Measurements from ENCODE around the gene MYH9.

DNA sequence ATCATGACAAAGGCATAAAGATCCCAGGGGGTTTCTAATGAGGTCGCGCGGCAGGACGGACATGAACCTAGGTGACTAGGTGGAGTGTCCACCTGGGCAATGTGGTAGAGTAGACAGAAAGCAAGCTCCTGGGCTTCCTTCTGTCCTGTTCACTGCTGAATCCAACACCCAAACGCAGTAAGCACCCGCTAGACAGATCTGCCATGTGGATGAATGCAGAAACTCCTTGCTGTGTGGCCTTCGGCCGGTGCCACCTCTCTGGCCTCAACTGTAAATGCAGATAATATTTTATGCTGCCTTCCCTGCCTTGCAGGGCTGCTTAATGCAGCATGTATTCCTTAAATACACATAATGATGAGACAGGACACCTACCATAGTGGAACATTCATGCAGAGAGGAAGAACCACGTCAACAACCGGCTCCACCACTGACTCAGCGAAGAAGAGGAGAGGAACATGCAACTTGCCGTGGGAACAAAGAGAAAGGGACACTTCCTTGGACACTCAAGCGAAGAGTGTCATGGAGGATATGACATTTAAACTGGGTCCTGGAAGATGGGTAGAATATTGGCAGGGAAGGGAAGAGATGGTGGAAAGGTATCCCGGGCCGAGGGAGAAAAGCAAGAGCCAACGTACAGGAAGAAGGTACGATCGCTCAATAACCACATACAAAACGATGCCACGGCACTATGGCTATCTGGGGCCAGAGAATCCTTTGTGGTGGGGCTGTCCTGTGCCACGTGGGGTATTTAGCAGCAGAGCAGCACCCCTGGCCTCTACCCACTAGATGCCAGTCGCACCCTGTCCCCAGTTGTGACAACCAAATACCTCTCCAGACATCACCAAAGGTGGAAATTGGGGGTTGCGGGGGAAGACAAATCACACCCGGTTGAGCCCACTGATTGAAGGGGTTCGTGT is 30.8 kb downstream of the MYH9 start:
- TF ChIP-seq, protein P1, sequence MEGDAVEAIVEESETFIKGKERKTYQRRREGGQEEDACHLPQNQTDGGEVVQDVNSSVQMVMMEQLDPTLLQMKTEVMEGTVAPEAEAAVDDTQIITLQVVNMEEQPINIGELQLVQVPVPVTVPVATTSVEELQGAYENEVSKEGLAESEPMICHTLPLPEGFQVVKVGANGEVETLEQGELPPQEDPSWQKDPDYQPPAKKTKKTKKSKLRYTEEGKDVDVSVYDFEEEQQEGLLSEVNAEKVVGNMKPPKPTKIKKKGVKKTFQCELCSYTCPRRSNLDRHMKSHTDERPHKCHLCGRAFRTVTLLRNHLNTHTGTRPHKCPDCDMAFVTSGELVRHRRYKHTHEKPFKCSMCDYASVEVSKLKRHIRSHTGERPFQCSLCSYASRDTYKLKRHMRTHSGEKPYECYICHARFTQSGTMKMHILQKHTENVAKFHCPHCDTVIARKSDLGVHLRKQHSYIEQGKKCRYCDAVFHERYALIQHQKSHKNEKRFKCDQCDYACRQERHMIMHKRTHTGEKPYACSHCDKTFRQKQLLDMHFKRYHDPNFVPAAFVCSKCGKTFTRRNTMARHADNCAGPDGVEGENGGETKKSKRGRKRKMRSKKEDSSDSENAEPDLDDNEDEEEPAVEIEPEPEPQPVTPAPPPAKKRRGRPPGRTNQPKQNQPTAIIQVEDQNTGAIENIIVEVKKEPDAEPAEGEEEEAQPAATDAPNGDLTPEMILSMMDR (IDR thresholded peaks at IDR 0.05): no peak
- TF ChIP-seq POLR2A (IDR thresholded peaks at IDR 0.05): no peak
